Measurements from ENCODE around the gene RPL18.
"Not testable (repeated sequence)": the region's sequence is repeated elsewhere in the genome, so short reads cannot be mapped to it uniquely, and the experiment has no call there.

RPL18 gene

DNA sequence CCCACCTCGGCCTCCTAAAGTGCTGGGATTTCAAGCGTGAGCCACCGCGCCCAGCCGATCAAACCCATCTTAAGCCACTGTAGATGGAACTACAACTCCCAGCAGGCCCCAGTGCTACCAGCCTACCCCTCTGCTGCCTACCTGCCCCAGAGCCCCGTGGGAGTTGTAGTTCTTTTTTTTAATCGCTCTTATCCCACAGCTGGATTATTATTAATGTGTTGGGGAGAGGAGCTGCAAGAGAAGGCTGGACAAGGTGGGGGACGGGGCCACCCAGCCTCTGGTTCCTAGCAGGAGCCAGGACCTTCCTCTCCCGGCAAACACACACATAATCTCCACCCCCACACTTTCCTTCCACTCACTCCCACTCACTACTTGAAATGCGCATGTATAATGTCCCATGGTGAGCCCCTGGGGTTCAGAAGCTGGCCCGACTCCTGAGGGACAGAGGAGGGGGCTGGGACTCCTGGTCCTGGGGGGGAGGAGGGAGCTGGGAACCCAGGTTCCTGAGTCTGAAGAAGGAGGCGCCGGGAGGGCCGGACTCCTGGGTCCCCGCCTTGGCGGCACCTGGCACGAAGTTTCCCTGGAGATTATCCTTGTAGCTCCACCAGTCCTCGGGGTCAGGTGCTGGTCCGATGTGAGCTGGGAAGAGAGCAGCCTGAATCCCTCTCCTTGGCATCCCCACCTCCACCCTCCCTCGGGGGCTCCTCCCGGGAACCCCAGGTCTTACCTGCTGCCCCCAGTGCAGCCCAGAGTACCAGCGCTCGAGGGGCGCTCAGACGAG lies 26.1 kb upstream of the RPL18 start:
- DNase-seq (ENCODE audit: low read depth, low spot score): peak; percentile 85

DNA sequence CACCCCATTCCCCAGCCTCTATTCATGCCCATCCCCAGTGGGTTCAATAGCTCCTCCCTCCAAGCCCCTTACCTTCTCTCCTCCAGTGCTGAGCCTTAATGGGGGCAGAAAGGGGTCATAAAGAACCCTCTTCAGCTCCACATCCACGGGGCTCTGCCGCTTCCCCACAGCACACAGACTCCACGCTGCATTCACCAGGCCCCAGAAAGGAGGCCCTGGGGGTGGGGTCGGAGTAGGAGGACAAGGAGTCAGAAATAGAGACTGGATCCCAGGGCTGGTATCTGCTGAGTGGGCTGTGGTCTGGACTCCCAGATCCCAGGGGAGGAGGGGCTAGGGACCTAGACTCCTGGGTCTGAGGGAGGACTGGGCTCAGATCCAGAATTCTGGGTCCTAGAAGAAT lies 25.4 kb upstream of the RPL18 start:
- no peak for DNase-seq (ENCODE audit: low read depth, low spot score)

DNA sequence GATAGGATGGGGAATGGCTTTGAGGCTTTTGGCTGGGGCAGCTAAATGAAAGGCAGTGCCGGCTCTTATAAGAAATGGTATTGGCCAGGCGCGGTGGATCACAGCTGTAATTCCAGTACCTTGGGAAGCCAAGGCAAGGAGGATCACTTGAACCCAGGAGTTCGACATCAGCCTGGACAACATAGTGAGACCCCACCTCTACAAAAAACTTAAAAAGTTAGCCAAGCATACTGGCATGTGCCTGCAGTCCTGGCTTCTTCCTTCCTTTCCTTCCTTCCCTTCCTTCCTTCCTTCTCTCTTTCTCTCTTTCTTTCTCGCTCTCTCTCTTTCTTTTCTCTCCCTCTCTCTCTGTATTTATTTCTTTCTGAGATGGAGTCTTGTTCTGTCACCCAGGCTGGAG lies 23.9 kb upstream of the RPL18 start:
- no peak for DNase-seq (ENCODE audit: low read depth, low spot score)

DNA sequence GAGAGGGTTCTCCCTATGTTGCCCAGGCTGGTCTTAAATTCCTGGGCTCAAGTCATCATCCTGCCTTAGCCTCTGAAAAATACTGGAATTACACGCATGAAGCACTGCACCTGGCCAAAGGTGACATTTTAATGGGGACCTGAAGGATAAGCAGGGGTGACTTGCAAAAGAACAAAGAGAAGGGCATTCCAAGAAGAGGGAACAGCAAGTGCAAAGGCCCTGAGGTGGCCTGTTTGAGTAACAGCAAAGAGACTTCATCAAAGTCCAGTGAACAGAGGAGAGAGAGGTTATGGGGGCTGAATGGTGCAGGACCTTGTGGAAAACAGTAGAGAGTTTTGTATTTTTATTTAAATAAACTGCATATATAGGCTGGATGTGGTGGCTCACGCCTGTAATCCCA lies 22.9 kb upstream of the RPL18 start:
- no peak for DNase-seq (ENCODE audit: low read depth, low spot score)

DNA sequence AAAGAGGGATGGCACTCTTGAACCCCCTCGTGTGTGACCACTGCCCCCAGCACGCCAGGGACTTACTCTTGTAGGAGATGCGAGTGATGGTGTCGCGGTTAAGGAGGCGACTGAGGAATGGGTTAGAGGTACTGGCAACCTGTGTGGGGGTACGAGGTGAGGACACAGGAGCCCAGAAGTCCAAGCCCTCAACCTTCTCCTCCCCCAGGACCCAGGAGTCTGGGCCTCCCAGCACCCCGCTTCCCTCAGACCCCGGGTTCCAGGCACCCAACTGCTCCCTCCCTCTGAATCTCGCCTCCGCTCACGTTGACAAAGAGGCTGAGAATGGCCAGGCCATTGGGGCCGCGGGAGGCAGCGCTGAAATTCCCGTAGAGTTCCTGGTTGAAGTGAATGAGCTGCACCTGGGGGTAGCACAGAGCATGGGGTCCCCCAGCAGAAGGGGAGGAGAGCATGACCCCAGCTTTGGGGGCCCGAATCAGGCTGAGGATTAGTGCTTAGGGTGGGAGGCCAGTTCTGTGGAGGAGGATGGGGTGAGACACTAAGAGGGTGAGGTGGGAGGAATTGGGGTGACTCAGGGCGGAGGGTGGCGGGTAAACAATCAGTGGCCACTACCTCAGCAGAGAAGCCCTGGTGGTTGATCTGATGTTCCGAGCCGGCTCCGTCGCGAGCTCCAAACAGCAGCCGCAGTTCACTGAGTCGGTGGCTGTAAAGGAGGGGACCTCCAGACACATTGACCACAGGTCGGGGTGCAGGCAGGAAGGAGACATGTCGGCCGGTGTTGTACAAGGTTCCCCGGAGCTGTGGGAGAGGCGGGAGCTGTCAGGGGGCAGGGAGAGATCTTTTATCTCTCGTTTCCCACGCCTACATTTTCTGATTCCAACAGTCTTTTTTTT lies 20.8 kb upstream of the RPL18 start:
- peak; percentile 41 for DNase-seq (ENCODE audit: low read depth, low spot score)

DNA sequence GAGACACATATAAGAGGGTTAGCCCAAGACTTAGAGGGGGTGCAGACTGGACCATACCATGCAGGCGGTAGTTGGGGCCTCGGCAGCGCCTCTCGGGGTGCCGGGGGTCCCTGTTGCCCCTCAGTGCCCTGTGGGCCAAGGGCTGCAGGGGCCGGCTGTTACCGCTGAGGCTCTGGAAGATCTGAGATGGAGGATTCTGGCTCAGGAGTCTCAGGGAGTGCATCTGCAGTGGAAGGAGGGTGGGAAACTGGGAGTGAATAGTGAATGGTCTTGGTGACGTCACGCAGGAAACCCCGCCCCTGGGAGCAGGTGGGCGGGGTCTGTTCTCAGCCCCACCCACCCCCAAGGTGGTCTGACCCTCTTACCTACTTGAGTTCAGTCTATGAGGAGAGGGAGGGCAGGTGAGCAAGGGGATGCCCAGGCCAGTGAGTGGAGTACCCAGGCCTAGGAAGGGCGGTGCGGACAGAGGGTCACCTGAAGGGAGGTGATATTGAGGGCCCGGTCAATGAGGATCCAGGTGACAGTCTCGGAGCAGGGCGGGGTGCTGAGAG lies 19.9 kb upstream of the RPL18 start:
- DNase-seq (ENCODE audit: low read depth, low spot score): peak; percentile 95

DNA sequence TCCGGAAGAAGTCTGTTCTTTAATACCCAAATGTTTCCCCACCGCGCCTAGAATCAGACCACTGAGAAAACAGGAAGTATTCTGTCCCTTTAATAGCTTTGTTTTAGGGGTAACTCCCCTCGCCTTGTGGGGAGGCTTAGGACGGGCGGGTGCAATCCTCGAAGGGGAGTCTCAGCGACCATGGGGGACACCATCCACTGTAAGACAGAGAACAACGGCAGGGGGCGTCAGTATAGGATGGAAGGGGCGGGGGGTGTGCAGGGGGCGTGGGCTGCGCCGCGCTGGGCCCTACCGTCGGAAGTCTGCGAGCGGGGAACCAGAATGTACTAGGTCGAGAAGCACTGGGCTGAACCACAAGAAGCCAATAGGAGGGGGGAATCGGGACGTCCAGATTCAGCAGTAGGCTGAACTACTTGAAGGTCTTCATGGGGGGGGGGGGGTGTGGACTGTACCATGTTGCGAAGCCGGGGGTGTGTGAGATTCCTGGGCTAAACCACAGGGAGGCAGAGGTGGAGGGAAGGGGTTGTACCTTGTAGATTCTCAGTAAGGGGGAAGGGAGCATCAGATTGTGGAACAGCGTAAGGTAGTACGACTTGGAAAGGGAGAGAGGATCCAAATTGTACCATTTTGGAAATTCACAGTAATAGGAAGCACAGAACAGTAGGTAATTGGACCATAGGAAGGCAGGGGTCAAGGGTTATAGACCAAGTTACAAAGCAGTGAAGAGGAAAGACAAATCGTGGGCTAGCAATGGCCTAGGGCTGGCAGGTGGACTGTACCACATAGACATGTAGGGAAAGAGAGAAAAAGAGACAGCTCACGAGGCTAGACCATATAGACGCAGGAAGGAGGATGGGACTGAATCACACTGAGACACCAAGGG lies 19.2 kb upstream of the RPL18 start:
- peak; percentile 95 for DNase-seq (ENCODE audit: low read depth, low spot score)

DNA sequence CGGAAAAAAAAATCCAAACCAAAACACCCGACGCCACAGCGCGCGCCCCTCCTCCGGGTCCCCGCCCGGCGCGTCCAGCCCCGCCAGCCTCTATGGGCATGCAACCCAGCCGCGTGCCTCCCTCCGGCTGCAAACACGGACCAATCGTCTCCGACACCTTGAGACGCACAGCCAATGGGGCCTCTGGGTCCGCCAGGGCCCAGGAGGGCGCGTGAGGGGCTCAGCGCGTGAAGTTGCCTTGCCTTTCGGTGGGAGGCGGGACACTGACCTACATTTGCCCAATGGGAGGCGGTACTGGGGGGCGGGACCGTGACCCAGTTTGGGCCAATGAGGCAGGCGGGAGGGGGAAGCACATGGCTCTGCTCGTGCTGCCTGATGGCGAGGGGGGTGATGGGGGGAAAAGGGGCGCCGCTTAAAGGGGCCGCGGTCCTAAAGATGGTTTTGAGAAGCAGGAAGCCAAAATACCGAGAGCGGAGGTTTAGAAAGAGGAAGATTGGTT lies 18.5 kb upstream of the RPL18 start:
- DNase-seq (ENCODE audit: low read depth, low spot score): peak; percentile 99

DNA sequence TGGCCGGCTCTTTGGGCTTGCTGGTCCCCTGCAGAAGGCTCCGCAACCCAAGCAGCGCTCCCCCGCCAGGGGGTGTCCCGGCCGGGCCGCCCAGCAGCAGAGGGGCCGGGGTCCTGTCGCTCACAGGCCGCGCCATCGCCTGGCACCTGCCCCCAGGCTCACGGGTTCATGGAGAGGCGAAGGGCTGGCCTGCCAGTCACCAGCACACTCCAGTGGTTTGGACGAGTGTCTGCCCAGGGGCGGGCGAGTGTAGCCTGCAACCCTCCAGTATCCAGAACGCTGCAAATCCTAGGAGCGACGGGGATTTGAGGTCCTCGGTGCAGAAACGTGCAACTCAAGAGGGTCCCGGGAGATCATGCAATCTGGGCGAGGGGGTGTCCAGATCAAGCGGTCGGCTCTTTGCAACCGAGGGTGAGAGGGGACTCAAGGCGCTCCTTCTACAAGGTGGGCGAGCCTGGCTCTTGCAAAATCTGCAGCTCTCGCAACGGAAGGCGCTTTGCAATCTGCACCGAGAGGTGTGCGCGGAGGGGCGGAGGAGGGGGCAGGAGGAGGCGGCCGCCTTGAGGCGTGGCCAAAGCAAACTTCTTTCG lies 18.0 kb upstream of the RPL18 start, which contains the start of gene DBP:
TSS of gene DBP (minus strand) at position 521 of the 590 bp plus-strand sequence. CDS start at position 136, 385 bp downstream.
- DNase-seq (ENCODE audit: low read depth, low spot score): peak; percentile 77

DNA sequence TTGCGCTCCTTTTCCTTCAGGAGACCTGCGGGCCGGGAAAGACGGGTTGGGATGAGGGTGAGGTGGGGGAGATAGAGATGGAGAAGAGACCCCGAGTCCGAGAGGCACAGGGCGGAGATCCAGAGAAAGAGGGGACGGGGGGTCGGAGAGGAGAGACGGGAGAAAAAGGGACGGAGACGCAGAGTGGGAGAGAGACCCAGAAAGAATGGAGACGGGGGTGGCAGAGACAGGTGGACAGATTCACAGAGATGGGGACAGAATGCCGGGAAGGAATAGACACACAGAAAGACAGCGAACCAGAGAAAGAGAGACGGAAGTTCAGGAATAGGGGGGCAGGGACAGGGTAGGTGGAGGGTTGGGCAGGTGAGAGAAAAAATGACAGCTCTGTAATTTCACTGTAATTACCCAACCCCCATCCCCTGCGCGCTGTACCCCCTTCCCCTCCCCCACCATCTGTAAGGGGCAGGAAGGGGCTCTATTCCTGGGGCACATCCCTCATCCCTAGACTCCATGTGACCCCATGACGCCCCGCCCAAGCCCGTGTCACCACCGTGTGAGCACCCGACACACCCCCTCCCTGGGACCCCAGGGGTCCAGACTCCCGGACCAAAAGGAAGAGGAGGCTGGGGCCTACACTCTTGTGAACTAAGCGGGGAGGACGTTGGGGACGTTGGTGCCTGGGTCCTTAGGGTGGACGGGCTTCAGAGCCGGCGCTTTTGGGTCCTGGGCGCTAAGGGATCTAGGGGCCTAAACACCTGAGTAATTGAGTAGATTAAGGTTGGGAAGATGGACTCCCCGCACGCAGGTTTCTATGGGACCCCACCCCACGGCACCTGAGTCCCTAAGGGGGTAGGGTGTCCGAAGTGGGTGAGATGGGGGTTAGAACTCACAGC lies 17.2 kb upstream of the RPL18 start:
- no peak for DNase-seq (ENCODE audit: low read depth, low spot score)

DNA sequence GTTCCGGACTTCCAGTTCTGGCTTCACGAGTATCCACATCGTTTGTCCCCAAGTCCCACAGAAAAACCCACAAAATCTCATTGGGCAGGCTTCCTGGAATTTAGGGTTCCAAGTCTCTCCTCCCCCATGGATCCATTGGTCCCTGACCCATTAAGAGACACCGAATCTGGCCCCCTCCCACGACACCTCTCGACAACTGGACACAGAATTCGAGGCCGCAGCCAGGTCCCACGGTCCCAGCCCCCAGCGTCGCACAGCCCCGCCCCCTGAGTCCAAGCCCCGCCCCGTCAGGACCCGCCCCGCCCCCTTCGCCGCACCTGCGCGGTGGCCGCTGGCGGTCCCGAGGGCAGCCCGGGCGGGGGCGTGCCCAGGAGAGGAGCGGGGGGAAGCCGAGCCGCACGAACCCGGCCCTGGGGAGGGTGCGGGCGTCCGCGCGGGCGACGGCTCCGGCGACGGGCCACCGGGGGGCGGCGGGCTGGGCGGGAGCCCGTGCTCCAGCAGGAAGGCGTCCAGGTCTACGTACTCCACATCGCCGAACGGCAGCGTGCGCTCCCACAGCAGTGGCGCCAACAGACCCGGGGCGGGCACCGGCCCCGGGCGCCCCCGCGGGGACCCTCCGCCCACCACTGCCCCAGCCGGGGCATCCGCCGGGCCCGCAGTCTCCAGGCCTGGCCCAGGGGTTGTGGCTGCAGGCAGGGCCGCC lies 16.4 kb upstream of the RPL18 start:
- no peak for DNase-seq (ENCODE audit: low read depth, low spot score)

DNA sequence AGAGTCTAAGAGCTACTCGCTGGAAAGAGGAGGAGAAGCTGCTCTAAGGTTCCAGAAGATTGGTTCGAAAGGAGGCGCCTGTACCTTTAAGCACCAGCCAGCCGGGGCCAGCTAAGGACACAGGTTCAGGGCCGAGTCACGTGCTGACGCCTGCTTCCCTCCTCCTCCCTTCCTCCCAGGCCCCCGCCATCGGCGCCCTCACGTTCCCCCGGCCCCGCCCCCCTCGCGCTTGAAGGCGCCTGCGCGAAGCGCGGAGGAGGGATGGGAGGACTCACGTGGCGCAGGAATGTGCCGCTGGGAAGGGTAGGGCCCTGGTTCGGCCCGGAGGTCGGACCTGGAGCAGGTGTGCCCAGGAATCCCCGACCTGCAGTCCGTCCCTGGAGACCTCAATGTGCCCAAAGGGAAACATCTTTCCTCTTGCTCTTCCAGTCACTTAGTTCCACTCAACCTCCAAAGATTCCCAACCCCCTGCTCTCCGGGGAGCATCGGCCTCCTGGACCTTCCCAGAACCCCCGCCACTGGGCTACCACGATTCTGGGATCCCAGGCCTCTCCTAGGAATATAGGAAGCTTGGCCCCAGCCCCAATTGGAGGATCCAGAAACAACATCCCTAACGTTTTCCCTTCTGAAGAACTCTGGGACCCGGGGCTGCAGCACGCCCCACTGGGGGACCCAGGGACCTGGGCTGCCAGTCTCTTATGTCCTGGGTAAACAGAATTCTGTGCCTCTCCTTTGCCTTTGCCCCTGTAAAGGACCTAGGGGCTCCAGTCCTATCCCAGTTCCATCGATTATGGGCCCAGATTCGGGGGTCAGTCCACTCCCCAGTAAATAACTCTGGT lies 15.7 kb upstream of the RPL18 start:
- peak; percentile 97 for DNase-seq (ENCODE audit: low read depth, low spot score)

DNA sequence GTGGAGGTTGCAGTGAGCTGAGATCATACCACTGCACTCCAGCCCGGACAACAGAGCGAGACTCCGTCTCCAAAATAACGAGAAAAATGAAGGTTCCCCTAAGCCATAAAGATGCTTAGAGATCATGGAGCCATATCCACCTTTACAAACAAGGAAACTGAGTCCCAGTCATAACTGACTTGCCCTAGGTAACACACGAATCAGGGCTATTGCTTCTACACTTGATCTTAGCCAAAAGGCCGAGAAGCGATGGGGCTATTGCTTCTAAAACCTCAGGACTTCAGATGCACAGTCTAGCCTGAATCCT lies 15.0 kb upstream of the RPL18 start:
- no peak for DNase-seq (ENCODE audit: low read depth, low spot score)

DNA sequence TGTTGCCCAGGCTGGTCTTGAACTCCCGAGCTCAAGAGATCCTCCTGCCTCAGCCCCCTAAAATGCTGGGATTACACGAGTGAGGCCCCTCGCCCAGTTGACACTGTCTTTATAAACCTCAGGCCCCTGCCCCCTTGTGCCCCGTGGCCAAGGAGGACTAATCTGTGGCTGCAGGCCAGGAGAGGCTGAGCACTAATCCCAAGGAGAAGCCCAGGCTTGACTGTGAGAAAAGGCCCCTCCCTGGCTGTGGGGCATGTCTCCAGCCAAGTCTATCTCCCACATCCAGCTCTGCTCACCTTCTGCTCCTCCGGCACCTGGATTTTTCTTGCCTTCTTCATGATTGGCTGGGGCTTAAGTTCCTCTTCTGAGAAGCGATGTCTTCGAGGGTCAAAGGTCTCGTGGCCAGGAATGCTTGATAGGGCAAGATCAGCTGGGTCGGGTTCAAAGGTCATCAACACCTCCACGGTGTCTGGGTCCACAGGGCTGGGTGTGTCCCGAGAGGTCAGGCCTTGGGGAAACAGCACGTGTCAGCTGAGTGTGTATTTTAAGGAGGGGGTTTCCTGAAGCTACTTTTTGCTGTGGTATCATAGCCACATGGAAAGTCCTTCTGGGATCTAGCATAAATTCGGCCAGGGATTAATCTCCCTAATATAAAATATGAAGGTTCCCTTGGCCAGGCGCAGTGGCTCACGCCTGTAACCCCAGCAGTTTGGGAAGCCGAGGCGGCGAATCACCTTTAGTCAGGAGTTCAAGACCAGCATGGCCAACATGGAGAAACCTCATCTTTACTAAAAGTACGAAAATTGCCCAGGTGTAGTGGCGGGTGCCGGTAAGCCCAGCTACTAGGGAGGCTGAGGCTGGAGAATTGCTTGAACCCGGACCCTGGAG lies 14.4 kb upstream of the RPL18 start:
- DNase-seq (ENCODE audit: low read depth, low spot score): peak; percentile 73

DNA sequence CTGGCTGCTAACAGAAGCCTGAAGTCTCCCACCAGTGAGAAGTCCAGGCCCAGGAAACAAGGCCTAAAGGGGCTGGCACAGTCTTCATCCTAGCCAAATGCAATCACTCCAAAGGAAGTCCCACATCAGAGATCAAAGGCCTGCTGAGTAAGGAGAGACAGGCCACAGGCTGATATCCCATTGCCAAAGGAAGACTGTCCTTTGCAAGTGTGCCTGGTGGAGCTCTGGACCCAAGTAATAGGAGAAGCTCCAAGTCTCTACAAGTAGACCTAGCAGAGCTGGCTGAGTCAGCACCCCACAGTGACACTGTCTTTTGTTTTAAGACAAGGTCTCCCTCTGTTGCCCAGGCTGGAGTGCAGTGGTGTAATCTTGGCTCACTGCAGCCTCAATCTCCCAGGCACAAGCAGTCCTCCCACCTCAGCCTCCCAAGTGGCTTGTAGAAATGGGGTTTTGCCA lies 13.7 kb upstream of the RPL18 start:
- peak; percentile 39 for DNase-seq (ENCODE audit: low read depth, low spot score)

DNA sequence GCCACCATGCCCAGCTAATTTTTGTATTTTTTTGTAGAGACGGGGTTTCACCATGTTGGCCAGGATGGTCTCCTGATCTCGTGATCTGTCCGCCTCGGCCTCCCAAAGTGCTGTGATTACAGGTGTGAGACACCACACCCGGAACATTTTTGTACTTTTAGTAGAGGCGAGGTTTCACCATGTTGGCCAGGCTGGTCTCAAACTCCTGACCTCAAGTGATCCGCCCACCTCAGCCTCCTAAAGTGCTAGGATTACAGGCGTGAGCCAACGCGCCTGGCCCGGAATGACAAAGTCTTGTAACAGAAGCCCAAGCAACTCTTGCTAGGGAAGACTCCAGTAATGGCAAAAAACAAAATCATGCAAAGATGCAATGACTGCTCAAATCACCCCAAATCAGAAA lies 13.3 kb upstream of the RPL18 start:
- not testable (repeated sequence) for DNase-seq (ENCODE audit: low read depth, low spot score)

DNA sequence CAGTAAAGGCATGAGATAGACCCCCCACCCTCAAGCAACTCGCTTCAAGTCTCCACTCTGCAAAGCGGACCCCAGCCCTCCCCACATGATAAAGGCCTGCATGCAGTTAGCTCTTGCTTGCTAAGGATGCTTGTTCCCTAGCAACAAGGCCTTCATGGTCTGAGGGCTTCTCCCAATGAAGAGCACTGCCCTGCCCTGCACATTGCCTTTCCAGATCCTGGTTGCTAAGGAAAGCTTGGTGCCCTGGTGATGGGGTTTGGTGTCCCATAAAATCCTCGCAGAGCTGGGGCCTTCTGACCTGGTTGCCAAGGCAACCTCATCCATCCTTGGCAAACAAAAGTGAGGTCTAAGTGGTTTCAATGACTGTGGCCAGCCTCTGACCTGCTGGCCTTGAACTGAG lies 12.2 kb upstream of the RPL18 start:
- no peak for DNase-seq (ENCODE audit: low read depth, low spot score)
